Panc1 (cell line): ENCODE measurements around the gene SLC38A10. TPM values are rescaled to one million over a fixed set of nuclear protein-coding genes. Genes with fewer than 3 reads are reported as not detected.

Experiments used
- ATAC-seq: fragments of 200-7000 bp; cut with Tn5 transposase; 2 replicates; pipeline ENCODE4 v1.9.1; 2020; ENCODE audit warnings: mild to moderate bottlenecking, moderate library complexity
- BruUV-seq: library from RNA; stranded (reverse); fragments of 400-500 nt; replicated peaks from 2 replicates; lab custom pipeline; 2021; lab: Mats Ljungman, UMichigan
- CTCF ChIA-PET: fragments of 300-600 bp; sonication (Branson Sonifier 250); formaldehyde crosslinking; loops from one replicate; lab custom pipeline; 2022; ENCODE audit warnings: antibody characterized with exemption; lab: Charles Lee
- POLR2A ChIA-PET: fragments of 300-600 bp; sonication (Branson Sonifier 250); formaldehyde crosslinking; loops from one replicate; lab custom pipeline; 2022; ENCODE audit warnings: antibody characterized with exemption; lab: Charles Lee
- DNase-seq: peaks from one replicate; pipeline ENCODE4 v3.0.0-alpha.2; 2010; ENCODE audit warnings: low read depth, low spot score
- H3K27ac ChIP-seq: 2 replicates; pipeline ENCODE4 v1.5.1; 2011; ENCODE audit warnings: mild to moderate bottlenecking, low read length, inconsistent platforms
- H3K27me3 ChIP-seq: fragments of 200-500 bp; sonication (Bioruptor generic); 2 replicates; pipeline ENCODE4 v1.6.0; 2014; ENCODE audit warnings: low read length, inconsistent platforms; ENCODE audit not compliant: control insufficient read depth, insufficient read depth
- H3K36me3 ChIP-seq: fragments of 200-500 bp; sonication (Bioruptor generic); 2 replicates; pipeline ENCODE4 v1.5.1; 2014; ENCODE audit warnings: inconsistent platforms, mild to moderate bottlenecking, low read length, moderate library complexity; ENCODE audit not compliant: control insufficient read depth, insufficient read depth
- H3K4me1 ChIP-seq: 2 replicates; pipeline ENCODE4 v1.5.1; 2011; ENCODE audit warnings: inconsistent platforms, mild to moderate bottlenecking, low read length, moderate library complexity; ENCODE audit not compliant: control insufficient read depth, insufficient read depth
- H3K4me3 ChIP-seq, 2 experiments: 2 replicates each; pipeline ENCODE4 v1.5.1; 2011 to 2012; ENCODE audit warnings: low read depth in 2 of 2, low read length in 2 of 2, mild to moderate bottlenecking in 2 of 2, inconsistent platforms in 1 of 2, moderate library complexity in 1 of 2
- H3K9me3 ChIP-seq: fragments of 200-500 bp; sonication (Bioruptor generic); 2 replicates; pipeline ENCODE4 v1.5.1; 2014; ENCODE audit warnings: low read depth, mild to moderate bottlenecking, inconsistent platforms, low read length, moderate library complexity; ENCODE audit not compliant: control insufficient read depth, insufficient read depth
- POLR2AphosphoS5 ChIP-seq: IDR thresholded peaks from 2 replicates; pipeline ENCODE4 v1.6.1; 2012; ENCODE audit warnings: mild to moderate bottlenecking, low read depth, low read length, moderate library complexity
- SIN3A ChIP-seq: IDR thresholded peaks from 2 replicates; pipeline ENCODE4 v1.6.1; 2012; ENCODE audit warnings: low read depth, mild to moderate bottlenecking, low read length, moderate library complexity, borderline replicate concordance; ENCODE audit not compliant: insufficient read depth
- TCF7L2 ChIP-seq: IDR thresholded peaks from 2 replicates; pipeline ENCODE4 v1.6.1; 2011; ENCODE audit warnings: mild to moderate bottlenecking, low read depth, low read length, inconsistent platforms
- in situ Hi-C: cut with HindIII; loops from 2 replicates; pipeline ENCODE4 v1.10.0; 2016; ENCODE audit warnings: low sequenced_read_pairs, low pct_unique_long_range_greater_than_20kb
- intact Hi-C: fragments of 100-400 bp; cut with micrococcal nuclease; formaldehyde crosslinking; loops from one replicate; pipeline ENCODE4 v1.10.0; 2022; ENCODE audit not compliant: unreplicated experiment
- total RNA-seq: library from RNA; stranded (reverse); gene quantifications from one replicate; pipeline ENCODE4 v1.2.1, GENCODE V29; 2021; ENCODE audit not compliant: unreplicated experiment
- TF ChIP-seq, protein P1 (sequence below): fragments of 450-650 bp; IDR thresholded peaks from 2 replicates; pipeline ENCODE4 v1.5.1; 2017; ENCODE audit warnings: mild to moderate bottlenecking
- TF ChIP-seq, protein P2 (sequence below), 2 experiments: IDR thresholded peaks; 2 replicates each; pipeline ENCODE4 v1.6.1; 2011 to 2012; ENCODE audit warnings: low read depth in 2 of 2, control low read depth in 1 of 2, low read length in 1 of 2, mild to moderate bottlenecking in 1 of 2, moderate library complexity in 1 of 2; ENCODE audit not compliant: insufficient read depth in 1 of 2

The SLC38A10 gene
- total RNA-seq, 1 experiment from 2014 or later, result 188 TPM

DNA sequence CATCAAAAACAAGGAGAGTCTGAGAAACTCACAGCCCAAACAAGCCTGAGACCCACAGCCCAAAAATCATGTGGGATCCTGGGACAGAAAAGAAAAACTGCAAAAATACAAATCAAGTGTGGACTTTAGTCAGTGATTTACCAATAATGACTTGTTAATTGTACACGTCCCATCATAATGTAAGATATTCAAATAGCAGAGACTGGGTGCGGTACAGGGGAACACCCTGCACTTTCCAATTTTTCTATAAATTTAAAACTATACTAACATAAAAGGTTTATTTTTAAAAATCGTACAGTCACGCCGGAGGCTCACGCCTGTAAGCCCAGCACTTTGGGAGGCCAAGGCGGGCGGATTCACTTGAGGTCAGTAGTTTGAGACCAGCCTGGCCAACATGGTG lies 81.1 kb downstream of the SLC38A10 start:
- no TSS peak for BruUV-seq
- ATAC-seq (no peak), DNase-seq (no peak)
- no peak overlapping the region for H3K4me3 ChIP-seq
- H3K36me3 ChIP-seq, result no peaks in the 10 kb centered on the region
- no peaks in the 10 kb centered on the region for H3K27me3 ChIP-seq
- no peak overlapping the region for H3K27ac ChIP-seq
- no peaks in the 10 kb centered on the region for H3K4me1 ChIP-seq
- intact Hi-C loops, result no loop called here
- ChIA-PET POLR2A (no interaction called here), CTCF (no interaction called here)
- TF ChIP-seq POLR2AphosphoS5 (no peak), TCF7L2 (no peak), SIN3A (no peak)
- TF ChIP-seq, protein P1, sequence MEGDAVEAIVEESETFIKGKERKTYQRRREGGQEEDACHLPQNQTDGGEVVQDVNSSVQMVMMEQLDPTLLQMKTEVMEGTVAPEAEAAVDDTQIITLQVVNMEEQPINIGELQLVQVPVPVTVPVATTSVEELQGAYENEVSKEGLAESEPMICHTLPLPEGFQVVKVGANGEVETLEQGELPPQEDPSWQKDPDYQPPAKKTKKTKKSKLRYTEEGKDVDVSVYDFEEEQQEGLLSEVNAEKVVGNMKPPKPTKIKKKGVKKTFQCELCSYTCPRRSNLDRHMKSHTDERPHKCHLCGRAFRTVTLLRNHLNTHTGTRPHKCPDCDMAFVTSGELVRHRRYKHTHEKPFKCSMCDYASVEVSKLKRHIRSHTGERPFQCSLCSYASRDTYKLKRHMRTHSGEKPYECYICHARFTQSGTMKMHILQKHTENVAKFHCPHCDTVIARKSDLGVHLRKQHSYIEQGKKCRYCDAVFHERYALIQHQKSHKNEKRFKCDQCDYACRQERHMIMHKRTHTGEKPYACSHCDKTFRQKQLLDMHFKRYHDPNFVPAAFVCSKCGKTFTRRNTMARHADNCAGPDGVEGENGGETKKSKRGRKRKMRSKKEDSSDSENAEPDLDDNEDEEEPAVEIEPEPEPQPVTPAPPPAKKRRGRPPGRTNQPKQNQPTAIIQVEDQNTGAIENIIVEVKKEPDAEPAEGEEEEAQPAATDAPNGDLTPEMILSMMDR, result no peak
- TF ChIP-seq, protein P2, sequence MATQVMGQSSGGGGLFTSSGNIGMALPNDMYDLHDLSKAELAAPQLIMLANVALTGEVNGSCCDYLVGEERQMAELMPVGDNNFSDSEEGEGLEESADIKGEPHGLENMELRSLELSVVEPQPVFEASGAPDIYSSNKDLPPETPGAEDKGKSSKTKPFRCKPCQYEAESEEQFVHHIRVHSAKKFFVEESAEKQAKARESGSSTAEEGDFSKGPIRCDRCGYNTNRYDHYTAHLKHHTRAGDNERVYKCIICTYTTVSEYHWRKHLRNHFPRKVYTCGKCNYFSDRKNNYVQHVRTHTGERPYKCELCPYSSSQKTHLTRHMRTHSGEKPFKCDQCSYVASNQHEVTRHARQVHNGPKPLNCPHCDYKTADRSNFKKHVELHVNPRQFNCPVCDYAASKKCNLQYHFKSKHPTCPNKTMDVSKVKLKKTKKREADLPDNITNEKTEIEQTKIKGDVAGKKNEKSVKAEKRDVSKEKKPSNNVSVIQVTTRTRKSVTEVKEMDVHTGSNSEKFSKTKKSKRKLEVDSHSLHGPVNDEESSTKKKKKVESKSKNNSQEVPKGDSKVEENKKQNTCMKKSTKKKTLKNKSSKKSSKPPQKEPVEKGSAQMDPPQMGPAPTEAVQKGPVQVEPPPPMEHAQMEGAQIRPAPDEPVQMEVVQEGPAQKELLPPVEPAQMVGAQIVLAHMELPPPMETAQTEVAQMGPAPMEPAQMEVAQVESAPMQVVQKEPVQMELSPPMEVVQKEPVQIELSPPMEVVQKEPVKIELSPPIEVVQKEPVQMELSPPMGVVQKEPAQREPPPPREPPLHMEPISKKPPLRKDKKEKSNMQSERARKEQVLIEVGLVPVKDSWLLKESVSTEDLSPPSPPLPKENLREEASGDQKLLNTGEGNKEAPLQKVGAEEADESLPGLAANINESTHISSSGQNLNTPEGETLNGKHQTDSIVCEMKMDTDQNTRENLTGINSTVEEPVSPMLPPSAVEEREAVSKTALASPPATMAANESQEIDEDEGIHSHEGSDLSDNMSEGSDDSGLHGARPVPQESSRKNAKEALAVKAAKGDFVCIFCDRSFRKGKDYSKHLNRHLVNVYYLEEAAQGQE (IDR thresholded peaks at IDR 0.05; ENCODE audit: insufficient read depth in 1 of 2, low read depth in 2 of 2, low read length in 1 of 2), result no peak
- H3K9me3 ChIP-seq, result no peaks in the 10 kb centered on the region
- in situ Hi-C loops, result no loop called here

DNA sequence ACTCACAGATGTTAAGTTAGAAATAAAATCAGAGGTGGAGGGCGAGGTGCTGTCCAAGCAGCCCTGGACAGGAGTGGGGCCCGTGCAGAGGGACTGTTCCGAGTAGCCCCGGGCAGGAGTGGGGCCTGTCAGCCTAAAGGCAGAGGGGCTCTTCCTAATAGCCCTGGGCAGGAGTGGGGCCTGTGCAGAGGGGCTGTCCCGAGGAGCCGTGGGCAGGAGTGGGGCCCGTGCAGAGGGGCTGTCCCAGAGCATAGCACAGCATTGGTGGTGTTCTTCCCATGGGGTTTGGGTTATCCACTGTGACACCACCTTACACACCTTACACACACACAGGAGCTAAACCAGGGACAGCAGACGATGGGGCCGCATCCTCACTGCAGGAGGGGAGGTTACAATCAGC lies 82.7 kb downstream of the SLC38A10 start:
- Histone ChIP-seq H3K36me3 (no peaks in the 10 kb centered on the region), H3K4me3 (no peak overlapping the region), H3K9me3 (no peaks in the 10 kb centered on the region), H3K27me3 (no peaks in the 10 kb centered on the region), H3K4me1 (no peaks in the 10 kb centered on the region), H3K27ac (no peak overlapping the region)
- intact Hi-C loops, result no loop called here
- BruUV-seq, result TSS peak; percentile 74
- ATAC-seq (no peak), DNase-seq (no peak)
- TF ChIP-seq TCF7L2, result no peak
- TF ChIP-seq, protein P1, result no peak
- no peak for TF ChIP-seq SIN3A
- TF ChIP-seq, protein P2 (IDR thresholded peaks at IDR 0.05; ENCODE audit: insufficient read depth in 1 of 2, low read depth in 2 of 2, low read length in 1 of 2), result no peak
- TF ChIP-seq POLR2AphosphoS5, result no peak
- in situ Hi-C loops, result no loop called here
- CTCF ChIA-PET, result interaction anchor here (0.7 kb wide), 1 partner anchor 18 kb away, joined by 6 read pairs; no protein-coding TSS in a partner anchor
- POLR2A ChIA-PET, result no interaction called here
